Umbilical cord (tissue), 2 donors: ENCODE data around the gene ESRRA. TPM values are rescaled to one million over a fixed set of nuclear protein-coding genes. Genes with fewer than 3 reads are reported as not detected.

Experiments
- DNase-seq: peaks from one replicate; pipeline ENCODE4 v3.0.0-alpha.2; 2015; ENCODE audit warnings: low spot score
- total RNA-seq: library from RNA; depleted of rRNA; stranded (reverse); fragments of >200 nt; gene quantifications from one replicate; pipeline ENCODE4 v1.2.3, GENCODE V29; 2014; ENCODE audit warnings: low replicate concordance; ENCODE audit not compliant: insufficient read depth

Gene ESRRA
- total RNA-seq, 1 donor from 2014 or later: 12.0 TPM

GRCh38 chr11:64330888-64331287 is 25.6 kb downstream of the ESRRA start:
- no peak for DNase-seq

DNA sequence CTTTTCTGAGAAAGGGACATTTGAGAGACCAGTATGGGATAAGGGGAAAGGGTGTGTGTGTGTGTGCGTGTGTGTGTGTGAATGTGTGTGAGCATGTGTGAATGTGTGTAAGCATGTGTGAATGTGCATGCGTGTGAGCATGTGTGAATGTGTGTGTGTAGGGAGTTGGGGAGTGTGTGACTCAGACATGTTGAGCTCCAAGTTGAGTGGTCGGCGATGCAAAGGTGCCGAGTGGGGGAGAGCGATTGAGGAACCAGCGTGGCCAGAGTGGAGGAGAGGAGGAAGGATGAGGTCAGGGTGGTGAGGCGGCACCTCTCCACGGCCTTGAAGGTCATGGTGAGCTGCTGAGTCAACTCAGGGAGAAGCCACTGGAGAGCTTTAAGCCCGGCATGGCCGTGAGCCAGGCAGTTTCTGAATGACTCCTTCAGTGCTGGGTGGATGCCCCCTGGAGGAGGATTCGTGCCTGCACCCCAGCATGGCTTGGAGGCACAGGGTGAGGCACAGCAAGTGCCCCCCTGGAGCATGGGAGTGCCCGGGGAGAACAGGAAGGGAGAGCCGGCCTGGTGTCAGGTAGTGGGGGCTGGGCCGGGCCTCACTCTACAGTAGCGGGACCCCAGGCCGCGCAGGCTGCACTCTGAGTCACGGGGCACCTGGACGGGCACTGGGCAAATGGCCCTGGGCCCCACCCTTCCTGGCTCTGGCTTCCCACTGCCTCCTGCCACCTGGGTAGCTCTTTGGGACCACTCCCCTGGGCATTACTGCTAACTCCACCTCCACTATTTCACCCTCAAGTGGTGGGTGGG is 26.4 kb downstream of the ESRRA start:
- peak; percentile 89 for DNase-seq

DNA sequence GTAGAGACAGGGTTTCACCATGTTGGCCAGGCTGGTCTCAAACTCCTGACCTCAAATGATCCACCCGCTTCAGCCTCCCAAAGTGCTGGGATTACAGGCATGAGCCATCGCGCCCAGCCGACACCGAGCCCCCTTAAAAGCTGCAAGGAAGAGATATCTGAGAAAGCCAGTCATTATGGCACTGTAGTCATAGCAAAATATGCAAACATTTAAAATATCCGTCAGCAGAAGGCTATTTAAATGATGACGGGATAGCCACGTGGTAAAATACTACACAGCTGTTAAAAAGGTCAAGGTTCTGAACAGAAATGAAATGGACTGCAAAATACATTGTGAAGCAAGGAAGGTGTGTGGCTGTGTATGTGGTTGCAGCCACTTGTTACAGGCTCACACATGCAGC is 28.2 kb downstream of the ESRRA start:
- no peak for DNase-seq

DNA sequence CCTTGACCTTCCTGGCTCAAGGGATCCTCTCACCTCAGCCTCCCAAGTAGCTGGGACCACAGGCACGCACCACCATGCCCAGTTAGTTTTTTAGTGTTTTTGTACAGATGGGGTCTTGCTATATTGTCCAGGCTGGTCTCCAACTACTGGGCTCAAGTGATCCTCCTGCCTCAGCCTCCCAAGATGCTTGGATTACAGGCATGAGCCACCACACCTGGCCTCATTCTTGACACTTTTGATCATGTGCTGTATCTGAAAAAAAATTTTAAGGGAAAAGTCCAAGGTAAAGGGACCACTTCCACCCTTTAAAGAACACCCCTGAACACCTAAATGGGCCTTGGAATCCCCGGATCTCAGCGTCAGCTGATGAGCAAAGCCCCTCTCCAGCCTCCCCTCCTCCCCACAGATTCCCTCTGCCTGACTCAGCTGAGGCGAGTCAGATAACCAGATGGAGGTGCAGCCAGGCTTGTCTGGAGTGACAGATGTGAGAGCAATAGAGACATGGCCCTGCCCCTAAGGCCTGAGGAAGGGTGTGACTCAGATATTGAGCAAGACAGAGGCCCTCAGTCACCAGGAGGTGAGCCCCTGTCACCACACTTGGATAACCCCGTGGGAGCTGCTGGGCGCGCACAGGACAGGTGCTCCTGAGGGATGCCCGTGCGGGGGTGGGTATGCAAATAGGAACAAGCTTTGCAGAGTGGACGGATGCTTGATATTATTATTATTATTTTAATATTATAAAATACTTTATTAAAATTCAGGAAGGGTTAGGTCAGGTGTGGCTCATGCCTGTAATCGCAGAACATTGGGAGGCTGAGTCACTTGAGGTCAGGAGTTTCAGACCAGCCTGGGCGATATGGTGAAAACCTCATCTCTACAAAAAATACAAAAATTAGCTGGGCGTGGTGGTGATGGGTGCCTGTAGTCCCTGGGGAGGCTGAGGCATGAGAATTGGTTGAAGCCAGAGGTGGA is 29.7 kb downstream of the ESRRA start:
- peak; percentile 86 for DNase-seq

GRCh38 chr11:64337538-64338249 is 32.4 kb downstream of the ESRRA start:
- DNase-seq: no peak

GRCh38 chr11:64338716-64339115 is 33.4 kb downstream of the ESRRA start:
- no peak for DNase-seq

DNA sequence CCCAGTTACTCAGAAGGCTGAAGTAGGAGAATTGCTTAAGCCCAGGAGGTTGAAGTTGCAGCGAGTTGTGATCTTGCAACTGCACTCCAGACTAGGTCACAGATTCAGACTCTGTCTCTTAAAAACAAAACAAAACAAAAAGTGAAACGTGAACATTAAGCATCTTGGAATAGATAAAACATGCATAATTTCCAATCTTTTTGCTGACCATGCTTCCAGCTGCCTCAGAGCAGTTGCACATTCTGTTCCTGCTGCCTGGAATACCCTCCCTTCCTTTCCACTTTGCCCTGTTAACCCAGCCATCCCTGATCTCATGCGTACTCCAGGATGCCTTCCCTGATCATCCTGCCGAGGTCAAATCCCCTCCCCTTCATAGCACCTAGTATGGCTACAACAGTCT is 34.0 kb downstream of the ESRRA start:
- DNase-seq: no peak

DNA sequence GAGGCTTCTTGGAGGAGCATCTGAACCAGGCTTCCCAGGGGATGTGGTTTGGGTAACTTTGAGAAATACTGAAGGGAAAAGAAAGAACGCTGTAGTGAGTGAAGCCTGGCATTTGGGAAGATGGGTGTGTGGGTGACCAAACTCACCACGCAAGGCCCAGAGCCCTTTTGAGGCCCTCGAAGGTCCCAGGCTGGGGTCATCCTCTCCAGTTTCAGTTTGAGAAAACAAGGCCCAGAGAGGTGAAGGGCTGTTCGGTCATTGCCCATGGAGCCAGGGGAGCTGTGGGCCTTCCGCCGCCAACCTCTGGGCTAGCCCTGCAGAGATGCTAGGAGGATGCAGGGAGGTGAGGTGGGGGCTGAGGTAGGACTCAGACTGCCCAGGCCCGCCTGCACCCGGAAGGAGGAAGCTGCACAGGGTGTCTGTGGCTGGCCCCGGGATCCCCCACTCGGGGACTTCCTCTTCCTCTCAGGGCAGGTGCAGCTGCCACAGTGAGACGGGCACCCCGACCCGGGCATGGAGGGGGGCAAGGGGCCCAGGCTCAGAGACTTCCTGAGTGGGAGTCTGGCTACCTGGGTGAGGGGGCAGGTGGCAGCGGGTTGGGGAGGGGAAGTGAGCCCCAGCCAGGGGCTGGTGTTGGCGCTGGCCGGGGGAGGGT is 34.6 kb downstream of the ESRRA start, which contains the start of gene CCDC88B:
Gene CCDC88B (plus strand): TSS at position 451 of the 655 bp plus-strand sequence. CDS start 63 bp downstream, at position 514.
- DNase-seq: no peak

DNA sequence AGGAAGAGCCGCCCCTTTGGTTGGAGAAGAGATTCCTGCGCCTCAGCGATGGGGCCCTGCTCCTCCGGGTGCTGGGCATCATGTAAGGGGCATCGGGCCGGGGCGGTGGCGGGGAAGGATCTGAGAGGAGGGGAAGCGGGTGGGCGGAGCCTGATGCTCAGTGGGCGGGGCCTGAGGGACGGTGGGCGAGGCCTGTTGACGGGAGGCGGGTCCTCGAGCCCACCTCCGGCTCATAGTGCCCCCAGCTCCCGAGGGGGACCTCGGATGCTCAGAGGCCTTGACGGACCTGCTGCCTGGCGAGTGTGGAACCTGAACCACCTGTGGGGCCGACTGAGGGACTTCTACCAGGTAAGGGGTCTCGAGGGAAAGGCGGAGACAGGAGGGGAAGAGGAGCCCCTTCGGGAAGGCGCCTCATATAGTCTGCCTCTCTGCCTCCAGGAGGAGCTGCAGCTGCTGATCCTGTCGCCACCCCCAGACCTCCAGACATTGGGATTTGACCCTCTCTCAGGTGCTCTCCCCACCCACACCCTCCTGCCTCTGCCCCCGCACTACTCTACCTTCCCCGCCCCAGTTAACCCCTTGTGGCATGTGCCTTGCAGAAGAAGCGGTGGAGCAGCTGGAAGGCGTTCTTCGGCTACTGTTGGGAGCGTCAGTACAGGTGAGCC is 35.5 kb downstream of the ESRRA start:
- DNase-seq: no peak

DNA sequence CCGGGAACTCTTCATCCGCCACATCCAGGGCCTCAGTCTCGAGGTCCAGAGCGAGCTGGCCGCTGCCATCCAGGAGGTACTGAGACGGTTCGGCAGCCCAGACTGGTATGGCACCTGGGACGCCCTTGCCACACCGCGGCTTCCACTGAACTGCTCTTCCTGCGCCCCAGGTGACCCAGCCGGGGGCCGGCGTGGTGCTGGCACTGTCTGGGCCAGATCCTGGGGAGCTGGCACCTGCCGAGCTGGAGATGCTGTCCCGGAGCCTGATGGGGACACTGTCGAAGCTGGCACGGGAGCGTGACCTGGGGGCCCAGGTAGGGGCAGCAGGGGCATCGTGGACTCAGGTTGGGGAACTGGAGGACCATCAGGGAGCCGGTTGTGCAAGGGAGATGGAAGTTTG is 36.1 kb downstream of the ESRRA start:
- no peak for DNase-seq

- peak; percentile 80 for DNase-seq
These were observed 36.8 kb downstream of the ESRRA start for GRCh38 chr11:64341851-64342791.

GRCh38 chr11:64342869-64343745 is 37.8 kb downstream of the ESRRA start:
- no peak for DNase-seq

DNA sequence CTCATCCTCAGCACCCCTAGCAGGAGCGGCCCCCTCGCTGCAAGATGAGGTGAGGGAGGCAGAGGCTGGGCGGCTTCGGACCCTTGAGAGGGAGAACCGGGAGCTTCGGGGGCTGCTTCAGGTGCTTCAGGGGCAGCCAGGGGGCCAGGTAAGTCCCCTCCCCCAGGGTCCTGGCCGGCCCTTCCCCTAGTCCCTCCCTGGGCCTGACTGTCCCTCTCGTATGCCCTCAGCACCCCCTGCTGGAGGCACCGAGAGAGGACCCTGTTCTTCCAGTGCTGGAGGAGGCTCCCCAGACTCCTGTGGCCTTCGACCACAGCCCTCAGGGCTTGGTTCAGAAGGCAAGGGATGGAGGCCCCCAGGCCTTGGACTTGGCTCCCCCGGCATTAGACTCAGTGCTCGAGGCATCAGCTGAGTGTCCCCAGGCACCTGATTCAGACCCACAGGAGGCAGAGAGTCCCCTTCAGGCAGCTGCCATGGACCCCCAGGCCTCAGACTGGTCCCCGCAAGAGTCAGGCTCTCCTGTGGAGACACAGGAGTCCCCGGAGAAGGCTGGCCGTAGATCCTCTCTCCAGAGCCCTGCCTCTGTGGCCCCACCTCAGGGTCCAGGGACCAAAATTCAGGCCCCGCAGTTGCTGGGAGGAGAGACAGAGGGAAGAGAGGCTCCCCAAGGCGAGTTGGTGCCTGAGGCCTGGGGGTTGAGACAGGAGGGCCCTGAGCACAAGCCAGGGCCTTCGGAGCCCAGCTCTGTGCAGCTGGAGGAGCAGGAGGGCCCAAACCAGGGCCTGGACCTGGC is 38.6 kb downstream of the ESRRA start:
- no peak for DNase-seq

DNA sequence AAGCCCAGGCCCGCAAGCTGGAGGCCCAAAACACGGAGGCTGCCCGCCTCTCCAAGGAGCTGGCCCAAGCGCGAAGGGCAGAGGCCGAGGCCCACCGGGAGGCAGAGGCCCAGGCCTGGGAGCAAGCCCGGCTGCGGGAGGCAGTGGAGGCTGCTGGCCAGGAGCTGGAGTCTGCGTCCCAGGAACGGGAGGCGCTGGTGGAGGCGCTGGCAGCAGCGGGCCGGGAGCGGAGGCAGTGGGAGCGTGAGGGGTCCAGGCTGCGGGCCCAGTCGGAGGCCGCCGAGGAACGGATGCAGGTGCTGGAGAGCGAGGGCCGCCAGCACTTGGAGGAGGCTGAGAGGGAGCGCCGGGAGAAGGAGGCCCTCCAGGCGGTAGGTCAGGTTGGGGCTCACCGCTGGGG is 39.5 kb downstream of the ESRRA start:
- DNase-seq: no peak

- DNase-seq: no peak
These were observed 42.0 kb downstream of the ESRRA start for GRCh38 chr11:64347193-64347867.

GRCh38 chr11:64348383-64349024 is 43.2 kb downstream of the ESRRA start:
- DNase-seq: no peak

- DNase-seq: no peak
These were observed 43.7 kb downstream of the ESRRA start for GRCh38 chr11:64349025-64349387.
